Central memory CD8-positive, alpha-beta T cell (primary cell): ENCODE results near the gene LYZL2.
"Not testable (repeated sequence)": the region's sequence is repeated elsewhere in the genome, so short reads cannot be mapped to it uniquely, and the experiment has no call there.

ENCODE experiments used
- ATAC-seq: fragments of 150-1000 bp; cut with Tn5 transposase; replicated peaks from 2 replicates; pipeline ENCODE4 v1.10.0; 2022; ENCODE audit warnings: mild to moderate bottlenecking, moderate FRiP score, moderate number of reproducible peaks; ENCODE audit not compliant: poor library complexity, severe bottlenecking; ENCODE audit errors: extremely low read depth
- DNase-seq, 2 donors: peaks; one replicate each; pipeline ENCODE4 v3.0.0; 2021; ENCODE audit warnings: low spot score in 2 of 2
- H3K27ac Mint-ChIP-seq: one replicate; pipeline ENCODE4 v1.8.0; 2022; ENCODE audit warnings: low read depth, mild to moderate bottlenecking, moderate library complexity, mixed read lengths
- H3K27me3 Mint-ChIP-seq: one replicate; pipeline ENCODE4 v1.8.0; 2022; ENCODE audit warnings: mixed read lengths
- H3K36me3 Mint-ChIP-seq: one replicate; pipeline ENCODE4 v1.8.0; 2022; ENCODE audit warnings: mild to moderate bottlenecking, moderate library complexity, mixed read lengths; ENCODE audit not compliant: insufficient read depth
- H3K4me1 Mint-ChIP-seq: one replicate; pipeline ENCODE4 v1.8.0; 2022; ENCODE audit warnings: mixed read lengths
- H3K4me3 Mint-ChIP-seq: one replicate; pipeline ENCODE4 v1.8.0; 2022; ENCODE audit warnings: mild to moderate bottlenecking, moderate library complexity, mixed read lengths
- H3K9me3 Mint-ChIP-seq: one replicate; pipeline ENCODE4 v1.8.0; 2022; ENCODE audit warnings: mixed read lengths

The LYZL2 gene

GRCh38 chr10:30629653-30630052 lies at the start of gene LYZL2:
Gene LYZL2, minus strand, starts transcription at chr10:30629753. Its CDS starts 2,838 bp downstream, at chr10:30626915.
- no peak within 1 kb of the TSS for H3K27ac Mint-ChIP-seq

DNA sequence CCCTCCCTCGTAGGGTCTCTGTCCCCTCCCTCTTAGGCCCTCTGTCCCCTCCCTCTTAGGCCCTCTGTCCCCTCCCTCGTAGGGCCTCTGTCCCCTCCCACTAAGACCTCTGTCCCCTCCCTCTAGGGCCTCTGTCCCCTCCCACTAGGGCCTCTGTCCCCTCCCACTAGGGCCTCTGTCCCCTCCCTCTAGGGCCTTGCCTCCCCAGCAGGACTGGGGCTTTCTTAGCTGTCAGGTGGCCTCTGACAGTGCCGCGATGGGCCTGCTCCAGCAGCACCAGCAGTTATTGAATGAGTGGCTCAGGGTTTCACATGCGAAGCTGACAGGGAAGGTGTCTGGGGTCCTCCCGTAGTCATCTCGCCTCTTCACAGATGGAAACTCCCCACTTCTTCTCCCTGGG lies 48.1 kb upstream of the LYZL2 start:
- H3K9me3 Mint-ChIP-seq, H3K27ac Mint-ChIP-seq, H3K36me3 Mint-ChIP-seq, H3K4me1 Mint-ChIP-seq, DNase-seq, H3K4me3 Mint-ChIP-seq, ATAC-seq: not testable (repeated sequence)
- H3K27me3 Mint-ChIP-seq: peaks cover 41% of the 10 kb centered on the region

More at GRCh38 chr10:30629653-30630052, at the start of gene LYZL2:
- no peak for DNase-seq
- Mint-ChIP-seq H3K36me3 (no peaks in the 10 kb centered on the region), H3K4me3 (no peak within 1 kb of the TSS), H3K27me3 (peaks cover 45% of the 10 kb centered on the region), H3K4me1 (no peaks in the 10 kb centered on the region), H3K9me3 (no peaks in the 10 kb centered on the region)
- no peak for ATAC-seq

DNA sequence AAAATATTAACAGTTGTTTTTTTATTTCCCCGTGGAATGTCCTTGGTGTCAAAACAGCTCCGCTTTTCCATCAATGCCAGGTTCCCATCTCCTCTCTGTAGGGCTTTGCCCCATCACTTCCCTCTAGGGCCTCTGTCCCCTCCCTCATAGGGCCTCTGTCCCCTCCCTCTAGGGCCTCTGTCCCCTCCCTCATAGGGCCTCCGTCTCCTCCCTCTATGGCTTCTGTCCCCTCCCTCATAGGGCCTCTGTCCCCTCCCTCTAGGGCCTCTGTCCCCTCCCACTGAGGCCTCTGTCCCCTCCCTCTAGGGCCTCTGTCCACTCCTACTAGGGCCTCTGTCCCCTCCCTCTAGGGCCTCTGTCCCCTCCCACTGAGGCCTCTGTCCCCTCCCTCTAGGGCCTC lies 47.6 kb upstream of the LYZL2 start:
- H3K27ac Mint-ChIP-seq, H3K36me3 Mint-ChIP-seq, H3K9me3 Mint-ChIP-seq, H3K4me1 Mint-ChIP-seq, DNase-seq, ATAC-seq, H3K4me3 Mint-ChIP-seq: not testable (repeated sequence)
- H3K27me3 Mint-ChIP-seq: peaks cover 39% of the 10 kb centered on the region

GRCh38 chr10:30675791-30676718 lies 46.5 kb upstream of the LYZL2 start:
- ATAC-seq: no peak
- H3K9me3 Mint-ChIP-seq: no peaks in the 10 kb centered on the region

DNA sequence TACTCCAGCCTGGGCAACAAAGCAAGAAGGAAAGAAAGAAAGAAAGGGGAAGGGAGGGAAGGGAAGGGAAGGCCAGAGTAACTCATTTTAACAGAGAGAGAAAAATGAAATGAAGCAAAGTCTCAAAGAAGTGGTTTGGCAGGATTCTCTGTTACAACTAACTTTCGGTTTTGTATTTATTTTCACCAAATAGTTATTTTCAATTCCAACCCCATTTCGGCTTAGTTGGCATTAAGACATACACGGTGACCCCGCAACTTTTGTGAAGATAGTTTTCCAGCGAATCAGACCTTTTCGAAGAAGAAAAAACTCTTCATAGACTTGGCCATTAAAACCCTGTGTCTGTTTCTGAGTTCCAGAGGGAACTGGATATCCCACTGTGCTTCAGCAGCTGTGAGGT lies 45.2 kb upstream of the LYZL2 start:
- Mint-ChIP-seq H3K27me3 (peaks cover 30% of the 10 kb centered on the region), H3K4me1 (peaks cover 5% of the 10 kb centered on the region), H3K4me3 (no peak overlapping the region), H3K36me3 (no peaks in the 10 kb centered on the region), H3K27ac (no peak overlapping the region), H3K9me3 (no peaks in the 10 kb centered on the region)
- DNase-seq (no peak), ATAC-seq (no peak)

More at GRCh38 chr10:30675791-30676718, 46.5 kb upstream of the LYZL2 start:
- Mint-ChIP-seq H3K36me3 (no peaks in the 10 kb centered on the region), H3K4me1 (no peaks in the 10 kb centered on the region), H3K27ac (no peak overlapping the region), H3K4me3 (no peak overlapping the region), H3K27me3 (peaks cover 30% of the 10 kb centered on the region)
- no peak for DNase-seq

DNA sequence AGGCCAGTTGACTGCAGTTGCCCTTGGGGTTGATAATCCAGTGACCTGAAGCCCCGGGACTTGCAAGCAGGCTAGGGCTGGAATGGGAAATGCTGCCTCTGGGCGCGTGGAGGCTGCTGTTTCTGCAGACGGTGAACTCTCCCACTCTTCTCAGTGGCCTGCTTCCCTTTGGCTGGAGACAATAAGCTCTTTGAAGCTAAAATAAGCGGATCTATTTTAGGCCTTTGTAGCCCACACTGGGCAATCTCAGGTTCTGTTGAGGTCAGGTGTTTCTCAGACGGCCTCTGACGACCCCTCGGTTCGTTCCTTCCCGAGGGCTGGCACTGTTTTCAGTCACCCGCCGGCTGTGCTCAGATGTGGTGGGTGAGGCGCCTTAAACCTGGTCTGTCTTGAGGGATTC lies 43.7 kb upstream of the LYZL2 start:
- not testable (repeated sequence) for H3K9me3 Mint-ChIP-seq, H3K4me3 Mint-ChIP-seq, H3K4me1 Mint-ChIP-seq, H3K27ac Mint-ChIP-seq, ATAC-seq, H3K36me3 Mint-ChIP-seq, DNase-seq
- H3K27me3 Mint-ChIP-seq: peaks cover 30% of the 10 kb centered on the region

DNA sequence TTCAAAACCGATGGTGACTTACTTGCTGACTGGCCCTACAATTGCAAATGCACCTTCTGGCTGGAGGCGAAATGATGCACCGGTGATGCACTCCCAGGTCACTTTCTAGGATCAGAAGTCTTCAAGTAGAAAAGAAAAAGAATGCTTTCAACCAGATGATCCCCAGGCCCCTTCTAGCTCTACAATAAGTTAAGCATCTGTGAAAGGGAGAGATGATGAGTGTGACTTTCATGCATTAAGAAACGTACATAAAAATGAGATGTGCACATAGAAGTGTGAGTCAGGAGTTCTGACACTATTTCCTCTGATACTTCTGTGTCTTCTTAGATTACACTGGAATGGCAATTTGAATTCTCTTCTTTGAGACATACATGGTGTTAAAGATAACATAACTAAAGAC lies 42.8 kb upstream of the LYZL2 start:
- not testable (repeated sequence) for H3K4me3 Mint-ChIP-seq, H3K36me3 Mint-ChIP-seq, H3K4me1 Mint-ChIP-seq, DNase-seq, H3K27ac Mint-ChIP-seq, ATAC-seq, H3K9me3 Mint-ChIP-seq
- H3K27me3 Mint-ChIP-seq: peaks cover 39% of the 10 kb centered on the region

GRCh38 chr10:30671026-30671616 lies 41.6 kb upstream of the LYZL2 start:
- ATAC-seq: peak; percentile 56
- peak in 1 of 2 donors; percentile 14 for DNase-seq
- H3K9me3 Mint-ChIP-seq: no peaks in the 10 kb centered on the region
- H3K4me1 Mint-ChIP-seq: peaks cover 5% of the 10 kb centered on the region
- no peaks in the 10 kb centered on the region for H3K36me3 Mint-ChIP-seq
- peaks cover 44% of the 10 kb centered on the region for H3K27me3 Mint-ChIP-seq
- no peak overlapping the region for H3K27ac Mint-ChIP-seq
- peak overlapping the region; percentile 57 for H3K4me3 Mint-ChIP-seq

- H3K4me1 Mint-ChIP-seq, ATAC-seq: not testable (repeated sequence)
Observed at GRCh38 chr10:30667982-30668381, 38.4 kb upstream of the LYZL2 start.

GRCh38 chr10:30663403-30663802 lies 33.9 kb upstream of the LYZL2 start:
- not testable (repeated sequence) for H3K36me3 Mint-ChIP-seq, H3K4me1 Mint-ChIP-seq, H3K9me3 Mint-ChIP-seq, H3K4me3 Mint-ChIP-seq, DNase-seq, H3K27ac Mint-ChIP-seq
- H3K27me3 Mint-ChIP-seq: peaks cover 57% of the 10 kb centered on the region
- ATAC-seq: peak; percentile 46

More at GRCh38 chr10:30667982-30668381, 38.4 kb upstream of the LYZL2 start:
- not testable (repeated sequence) for DNase-seq, H3K36me3 Mint-ChIP-seq, H3K4me3 Mint-ChIP-seq, H3K27ac Mint-ChIP-seq, H3K9me3 Mint-ChIP-seq
- H3K27me3 Mint-ChIP-seq: peaks cover 58% of the 10 kb centered on the region

DNA sequence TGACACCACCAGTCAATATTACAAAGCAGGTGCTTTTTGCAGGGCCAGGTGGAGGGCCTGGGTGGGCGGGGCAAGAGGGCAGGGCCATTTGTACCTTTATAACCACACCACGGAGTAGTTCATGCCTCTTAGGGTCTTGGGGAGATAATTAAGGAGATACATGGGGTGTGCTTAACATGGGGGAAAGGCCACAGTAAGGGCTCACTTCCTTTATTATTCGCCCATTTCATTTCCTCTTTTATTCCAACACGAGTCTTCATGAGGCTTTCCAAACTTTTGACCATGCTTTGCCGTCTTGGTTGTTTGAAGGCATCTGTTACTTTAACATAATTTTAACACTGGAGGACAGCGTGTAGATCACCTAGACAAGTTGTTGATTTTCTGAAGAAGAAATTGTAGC lies 33.3 kb upstream of the LYZL2 start:
- no peak overlapping the region for H3K27ac Mint-ChIP-seq
- H3K36me3 Mint-ChIP-seq: no peaks in the 10 kb centered on the region
- no peaks in the 10 kb centered on the region for H3K9me3 Mint-ChIP-seq
- no peak for ATAC-seq
- no peak for DNase-seq
- H3K4me1 Mint-ChIP-seq: no peaks in the 10 kb centered on the region
- no peak overlapping the region for H3K4me3 Mint-ChIP-seq
- peaks cover 57% of the 10 kb centered on the region for H3K27me3 Mint-ChIP-seq

DNA sequence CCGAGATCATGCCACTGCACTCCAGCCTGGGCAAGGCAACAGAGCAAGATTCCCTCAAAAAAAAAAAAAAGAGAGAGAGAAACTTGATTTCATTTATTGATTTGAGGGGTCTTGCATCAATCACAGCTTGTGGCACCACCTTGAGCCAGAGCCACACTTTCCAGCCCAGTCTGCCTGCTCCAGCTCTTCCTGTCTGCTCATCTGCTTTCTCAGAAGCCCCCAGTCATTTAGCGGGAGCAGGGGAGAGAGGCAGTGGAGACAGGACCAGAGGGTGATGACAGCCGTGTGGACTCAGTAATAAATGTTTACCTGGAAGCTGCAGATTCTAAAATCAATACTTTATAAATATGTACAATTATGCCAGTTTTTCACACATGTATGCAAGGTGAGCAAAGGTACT lies 30.8 kb upstream of the LYZL2 start:
- ATAC-seq, H3K4me1 Mint-ChIP-seq, DNase-seq, H3K36me3 Mint-ChIP-seq, H3K27ac Mint-ChIP-seq, H3K4me3 Mint-ChIP-seq, H3K9me3 Mint-ChIP-seq: not testable (repeated sequence)
- peaks cover 70% of the 10 kb centered on the region for H3K27me3 Mint-ChIP-seq

- Mint-ChIP-seq H3K27me3 (peaks cover 88% of the 10 kb centered on the region), H3K9me3 (no peaks in the 10 kb centered on the region), H3K27ac (no peak overlapping the region), H3K36me3 (no peaks in the 10 kb centered on the region), H3K4me3 (no peak overlapping the region), H3K4me1 (no peaks in the 10 kb centered on the region)
- ATAC-seq (no peak), DNase-seq (no peak)
Observed at GRCh38 chr10:30656233-30656632, 26.7 kb upstream of the LYZL2 start.
